GM18858 (cell line): ENCODE results near the gene DCUN1D3.
A peak's percentile ranks its signal among the peaks of the same experiment; 100 is the strongest.
"Not testable (repeated sequence)": the region's sequence is repeated elsewhere in the genome, so short reads cannot be mapped to it uniquely, and the experiment has no call there.

Experiments used
- ATAC-seq: cut with Tn5 transposase; IDR thresholded peaks from one replicate; pipeline ENCODE4 v1.9.1; 2021; ENCODE audit not compliant: unreplicated experiment

Gene DCUN1D3

GRCh38 chr16:20900299-20901067 lies at the start of gene DCUN1D3, which contains the start of gene LYRM1:
Gene DCUN1D3 (minus strand): TSS chr16:20900358. CDS start chr16:20862538, 37,820 bp downstream.
Gene LYRM1 (plus strand): TSS chr16:20900771. CDS start chr16:20915556, 14,785 bp downstream.
- ATAC-seq, result peak; percentile 41

GRCh38 chr16:20949660-20950059 lies 49.5 kb upstream of the DCUN1D3 start:
- ATAC-seq, result no peak

- no peak for ATAC-seq
These were observed 48.3 kb upstream of the DCUN1D3 start for GRCh38 chr16:20948444-20948843.

- ATAC-seq, result no peak
These were observed 46.0 kb upstream of the DCUN1D3 start for GRCh38 chr16:20946015-20946629.

- not testable (repeated sequence) for ATAC-seq
These were observed 45.4 kb upstream of the DCUN1D3 start for GRCh38 chr16:20945575-20945875.

GRCh38 chr16:20944861-20945574 lies 44.9 kb upstream of the DCUN1D3 start:
- ATAC-seq, result no peak

- ATAC-seq, result no peak
These were observed 42.1 kb upstream of the DCUN1D3 start for GRCh38 chr16:20942256-20942655.

GRCh38 chr16:20941636-20941926 lies 41.4 kb upstream of the DCUN1D3 start:
- no peak for ATAC-seq

GRCh38 chr16:20940871-20941635 lies 40.9 kb upstream of the DCUN1D3 start:
- ATAC-seq, result no peak

GRCh38 chr16:20939611-20940010 lies 39.5 kb upstream of the DCUN1D3 start:
- ATAC-seq, result no peak

- no peak for ATAC-seq
These were observed 38.3 kb upstream of the DCUN1D3 start for GRCh38 chr16:20938426-20938825.

- no peak for ATAC-seq
These were observed 37.6 kb upstream of the DCUN1D3 start for GRCh38 chr16:20937736-20938135.

- no peak for ATAC-seq
These were observed 33.4 kb upstream of the DCUN1D3 start for GRCh38 chr16:20933589-20933988.

- no peak for ATAC-seq
These were observed 31.0 kb upstream of the DCUN1D3 start for GRCh38 chr16:20931066-20931600.

- no peak for ATAC-seq
These were observed 30.2 kb upstream of the DCUN1D3 start for GRCh38 chr16:20930365-20930690.

GRCh38 chr16:20929676-20930364 lies 29.7 kb upstream of the DCUN1D3 start:
- not testable (repeated sequence) for ATAC-seq

- no peak for ATAC-seq
These were observed 28.7 kb upstream of the DCUN1D3 start for GRCh38 chr16:20928774-20929411.

GRCh38 chr16:20925751-20926150 lies 25.6 kb upstream of the DCUN1D3 start:
- ATAC-seq, result no peak

- ATAC-seq, result no peak
These were observed 23.7 kb upstream of the DCUN1D3 start for GRCh38 chr16:20923876-20924275.

GRCh38 chr16:20920799-20921198 lies 20.6 kb upstream of the DCUN1D3 start:
- no peak for ATAC-seq
